PFSK-1 (cell line): Measurements from ENCODE around the gene CARD8.
A peak's percentile ranks its signal among the peaks of the same experiment; 100 is the strongest.

Source experiments
- FOXP2 ChIP-seq: optimal IDR thresholded peaks from 2 replicates; pipeline ENCODE3; 2011; ENCODE audit warnings: borderline replicate concordance, control low read depth, inconsistent platforms; ENCODE audit not compliant: insufficient read depth; ENCODE audit errors: extremely low read length, extremely low read depth
- POLR2AphosphoS5 ChIP-seq: IDR thresholded peaks from 2 replicates; pipeline ENCODE4 v1.6.1; 2012; ENCODE audit warnings: low read depth, mild to moderate bottlenecking, control low read depth, low read length, moderate library complexity
- REST ChIP-seq, 2 experiments: IDR thresholded peaks; 2 replicates each; pipeline versions ENCODE4 v1.6.1 to v1.8.0; 2011 to 2012; ENCODE audit warnings: low read depth in 2 of 2, low read length in 2 of 2, control low read depth in 1 of 2, inconsistent platforms in 1 of 2, mild to moderate bottlenecking in 1 of 2, moderate library complexity in 1 of 2; ENCODE audit not compliant: insufficient read depth in 1 of 2
- SIN3A ChIP-seq: IDR thresholded peaks from 2 replicates; pipeline ENCODE4 v1.6.1; 2012; ENCODE audit warnings: mild to moderate bottlenecking, low read length, moderate library complexity, borderline replicate concordance; ENCODE audit not compliant: insufficient read depth
- TAF1 ChIP-seq: IDR thresholded peaks from 2 replicates; pipeline ENCODE4 v1.6.1; 2012; ENCODE audit warnings: low read length, control low read depth, borderline replicate concordance; ENCODE audit not compliant: insufficient read depth

The CARD8 gene

GRCh38 chr19:48194844-48195830, 60.6 kb downstream of the CARD8 start:
- TF ChIP-seq POLR2AphosphoS5 (no peak), FOXP2 (no peak), TAF1 (no peak)

GRCh38 chr19:48194041-48194843, 61.5 kb downstream of the CARD8 start:
- no peak for TF ChIP-seq FOXP2
- no peak for TF ChIP-seq REST (IDR thresholded peaks at IDR 0.05; ENCODE audit: insufficient read depth in 1 of 2, low read depth in 2 of 2, low read length in 2 of 2)
- TF ChIP-seq TAF1, result no peak
- no peak for TF ChIP-seq SIN3A

GRCh38 chr19:48192750-48193149, 63.0 kb downstream of the CARD8 start:
- TF ChIP-seq TAF1 (no peak), POLR2AphosphoS5 (no peak), REST (IDR thresholded peaks at IDR 0.05; ENCODE audit: insufficient read depth in 1 of 2, low read depth in 2 of 2, low read length in 2 of 2) (no peak), FOXP2 (no peak), SIN3A (no peak)

- TF ChIP-seq FOXP2, result no peak
- TF ChIP-seq POLR2AphosphoS5, result no peak
- TF ChIP-seq SIN3A, result no peak
- no peak for TF ChIP-seq TAF1
- TF ChIP-seq REST (IDR thresholded peaks at IDR 0.05; ENCODE audit: insufficient read depth in 1 of 2, low read depth in 2 of 2, low read length in 2 of 2), result no peak
Measured at GRCh38 chr19:48190885-48191284, 64.8 kb downstream of the CARD8 start.

- TF ChIP-seq REST (IDR thresholded peaks at IDR 0.05; ENCODE audit: insufficient read depth in 1 of 2, low read depth in 2 of 2, low read length in 2 of 2) (no peak), TAF1 (no peak), FOXP2 (peak; percentile 85), SIN3A (no peak)
Measured at GRCh38 chr19:48190288-48190884, 65.3 kb downstream of the CARD8 start.
